Endothelial cell of umbilical vein (primary cell): Measurements from ENCODE around the gene MAP1B. TPM values are rescaled to one million over a fixed set of nuclear protein-coding genes. Genes with fewer than 3 reads are reported as not detected.

ENCODE experiments used
- BruUV-seq: library from RNA; stranded (reverse); fragments of 400-500 nt; replicated peaks from 2 replicates; lab custom pipeline; 2021; lab: Mats Ljungman, UMichigan
- CTCF ChIA-PET: fragments of 300-600, 350-600 bp; sonication (Branson Sonifier 250); formaldehyde crosslinking; loops from one replicate; lab custom pipeline; 2021; ENCODE audit warnings: antibody characterized with exemption, inconsistent platforms; lab: Charles Lee
- POLR2A ChIA-PET: fragments of 300-600, 350-600 bp; sonication (Branson Sonifier 250); formaldehyde crosslinking; loops from one replicate; lab custom pipeline; 2021; ENCODE audit warnings: antibody characterized with exemption, inconsistent platforms; lab: Charles Lee
- DNase-seq: peaks from one replicate; pipeline ENCODE4 v3.0.0-alpha.2; 2011; ENCODE audit warnings: low read depth, low spot score
- FAIRE-seq: peaks from 2 replicates; lab custom pipeline; 2011; peaks lifted over from hg19 to GRCh38; lab: Jason Lieb, UNC
- H2AFZ ChIP-seq: 2 replicates; pipeline ENCODE4 v1.6.0; 2012; ENCODE audit warnings: low read depth, low read length, control low read depth, inconsistent platforms
- H3K27ac ChIP-seq: 2 replicates; pipeline ENCODE4 v1.5.1; 2011; ENCODE audit warnings: low read depth, mild to moderate bottlenecking, control low read depth, low read length, moderate library complexity; ENCODE audit not compliant: insufficient read depth
- H3K27me3 ChIP-seq, 2 experiments: 2 replicates each; pipeline versions ENCODE4 v1.6.0 to v1.6.1; 2011; ENCODE audit warnings: low read length in 2 of 2, mixed read lengths in 1 of 2; ENCODE audit not compliant: control insufficient read depth in 2 of 2, insufficient read depth in 2 of 2
- H3K36me3 ChIP-seq, 2 experiments: 2 replicates in 1 of 2; 3 replicates in 1 of 2; pipeline ENCODE4 v1.5.1; 2011; ENCODE audit warnings: low read length in 2 of 2, mild to moderate bottlenecking in 1 of 2, moderate library complexity in 1 of 2; ENCODE audit not compliant: control insufficient read depth in 2 of 2, insufficient read depth in 2 of 2; ENCODE audit errors: extremely low read depth in 1 of 2
- H3K4me1 ChIP-seq: 3 replicates; pipeline ENCODE4 v1.5.1; 2011; ENCODE audit warnings: mild to moderate bottlenecking, low read length; ENCODE audit not compliant: control insufficient read depth, insufficient read depth; ENCODE audit errors: extremely low read depth
- H3K4me2 ChIP-seq: 2 replicates; pipeline ENCODE4 v1.6.1; 2011; ENCODE audit warnings: low read length, control low read depth, mixed read lengths; ENCODE audit not compliant: insufficient read depth
- H3K4me3 ChIP-seq, 3 experiments: fragments of 200-600 bp in 1 of 3; sonication (generic), shearing (Covaris generic) in 1 of 3; replicated peaks in 1 of 3; 2 replicates each; pipeline ENCODE4 v1.5.1; 2011 to 2016; ENCODE audit warnings: control low read depth in 3 of 3, low read length in 3 of 3, mild to moderate bottlenecking in 2 of 3, inconsistent platforms in 1 of 3, low read depth in 1 of 3, moderate library complexity in 1 of 3; ENCODE audit not compliant: insufficient read depth in 1 of 3
- H3K79me2 ChIP-seq: 2 replicates; pipeline ENCODE4 v1.6.0; 2012; ENCODE audit warnings: low read length, inconsistent platforms; ENCODE audit not compliant: control insufficient read depth, insufficient read depth
- H3K9ac ChIP-seq: replicated peaks from 2 replicates; pipeline ENCODE3; 2011; ENCODE audit warnings: low read length, control low read depth; ENCODE audit not compliant: insufficient read depth; ENCODE audit errors: extremely low read depth
- H3K9me1 ChIP-seq: replicated peaks from 3 replicates; pipeline ENCODE4 v1.6.0; 2011; ENCODE audit warnings: mild to moderate bottlenecking, low read length; ENCODE audit not compliant: control insufficient read depth, insufficient read depth; ENCODE audit errors: extremely low read depth
- H3K9me3 ChIP-seq: replicated peaks from 2 replicates; pipeline ENCODE4 v1.5.1; 2012; ENCODE audit warnings: low read length, inconsistent platforms; ENCODE audit not compliant: control insufficient read depth, insufficient read depth
- H4K20me1 ChIP-seq: replicated peaks from 2 replicates; pipeline ENCODE3; 2011; ENCODE audit warnings: mild to moderate bottlenecking, low read length; ENCODE audit not compliant: control insufficient read depth, insufficient read depth; ENCODE audit errors: extremely low read depth
- CTCF ChIP-seq, 2 donors: IDR thresholded peaks; 1 replicate in 1 of 2; 2 replicates in 1 of 2; pipeline ENCODE4 v1.5.1; 2011; ENCODE audit warnings: low read length in 2 of 2, mild to moderate bottlenecking in 2 of 2, moderate library complexity in 2 of 2, control low read depth in 1 of 2, inconsistent platforms in 1 of 2, low read depth in 1 of 2; ENCODE audit not compliant: insufficient read depth in 1 of 2; ENCODE audit errors: extremely low read depth in 1 of 2
- EZH2 ChIP-seq: IDR thresholded peaks from 2 replicates; pipeline ENCODE4 v1.6.1; 2012; ENCODE audit warnings: borderline replicate concordance, low read depth, mild to moderate bottlenecking, moderate library complexity, low read length, inconsistent platforms; ENCODE audit not compliant: severe bottlenecking
- FOS ChIP-seq: IDR thresholded peaks from 2 replicates; pipeline ENCODE4 v1.6.1; 2011; ENCODE audit warnings: mild to moderate bottlenecking, low read length, moderate library complexity, borderline replicate concordance; ENCODE audit not compliant: insufficient read depth
- GATA2 ChIP-seq: IDR thresholded peaks from 2 replicates; pipeline ENCODE4 v1.7.0; 2011; ENCODE audit warnings: low read depth, mild to moderate bottlenecking, moderate library complexity, mixed read lengths, low read length; ENCODE audit not compliant: insufficient read length, insufficient read depth
- JUN ChIP-seq: IDR thresholded peaks from 2 replicates; pipeline ENCODE4 v1.6.1; 2011; ENCODE audit warnings: borderline replicate concordance, low read depth; ENCODE audit not compliant: insufficient read length, insufficient read depth
- MAX ChIP-seq: IDR thresholded peaks from 2 replicates; pipeline ENCODE4 v1.6.1; 2011; ENCODE audit not compliant: insufficient read depth, insufficient read length
- MYC ChIP-seq: IDR thresholded peaks from one replicate; pipeline ENCODE4 v1.6.1; 2011; ENCODE audit warnings: mild to moderate bottlenecking, low read depth, low read length
- POLR2AphosphoS5 ChIP-seq: IDR thresholded peaks from 2 replicates; pipeline ENCODE4 v1.6.1; 2012; ENCODE audit warnings: low read depth, mild to moderate bottlenecking, control low read depth, low read length, moderate library complexity; ENCODE audit not compliant: insufficient read depth
- dilution Hi-C: fragments of 300-500 bp; cut with MboI; formaldehyde crosslinking; loops from one replicate; pipeline ENCODE4 v1.15.0; 2019; ENCODE audit warnings: low sequenced_read_pairs; ENCODE audit not compliant: extremely low pct_ligation_motif_present
- intact Hi-C: fragments of 100-400 bp; cut with micrococcal nuclease; formaldehyde crosslinking; loops from one replicate; pipeline ENCODE4 v1.10.0; 2022
- polyA plus RNA-seq, 4 experiments: library from polyadenylated mRNA; depleted of rRNA in 3 of 4; stranded (reverse) in 3 of 4; unstranded in 1 of 4; fragments of >200 nt; gene quantifications; 2 replicates each; pipeline versions ENCODE4 v1.2.1 to v1.2.3, GENCODE V29; 2011 to 2012; ENCODE audit warnings: missing spikeins in 1 of 4
- total RNA-seq: library from RNA; stranded (reverse); gene quantifications from 2 replicates; pipeline ENCODE4 v1.2.3, GENCODE V29; 2021

Gene MAP1B
- total and polyA plus RNA-seq, 2 donors (not counting 3 experiments of a cell fraction or from before 2014, with no cell fraction given): 55.9 to 263 TPM

DNA sequence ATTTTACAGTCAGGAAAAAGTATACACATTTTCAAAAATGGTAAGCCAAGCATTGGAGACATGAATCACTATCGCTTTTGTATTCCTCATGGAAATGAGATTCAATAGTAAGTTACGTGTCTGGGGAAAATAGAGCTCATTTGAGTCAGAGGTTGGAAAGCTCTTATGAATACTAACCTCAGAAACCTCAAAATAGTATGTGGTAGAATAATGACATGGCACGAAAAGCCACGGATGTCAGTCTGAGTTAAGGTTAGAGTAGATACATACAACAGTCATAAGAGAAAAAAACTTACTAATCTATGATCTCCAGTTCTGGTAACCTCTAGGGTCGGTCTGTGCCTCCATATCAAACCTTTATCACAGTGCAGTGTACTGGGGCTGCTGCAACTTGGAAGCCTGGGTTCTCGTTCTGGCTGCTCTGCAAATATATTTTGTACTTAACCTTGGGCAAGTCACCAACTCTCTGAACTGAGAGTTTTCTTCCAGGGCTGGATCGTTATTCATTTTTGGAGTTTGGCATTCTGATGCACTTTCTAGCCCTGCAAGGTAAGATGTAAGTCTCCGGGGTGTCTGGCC is 31.8 kb downstream of the MAP1B start:
- Histone ChIP-seq H3K27ac (peak overlapping the region; percentile 24), H3K4me2 (no peak overlapping the region), H3K9me1 (no peaks in the 10 kb centered on the region), H3K9ac (no peak overlapping the region), H3K27me3 (no peaks in the 10 kb centered on the region), H3K4me3 (no peak overlapping the region), H3K4me1 (peaks cover 73% of the 10 kb centered on the region), H3K36me3 (peaks cover 2 to 9% of the 10 kb centered on the region in 2 experiments), H3K79me2 (peaks cover 85% of the 10 kb centered on the region), H3K9me3 (no peaks in the 10 kb centered on the region), H4K20me1 (no peaks in the 10 kb centered on the region), H2AFZ (no peak overlapping the region)
- dilution Hi-C loops: no loop called here
- DNase-seq (no peak), FAIRE-seq (no peak)
- CTCF ChIA-PET: interaction anchor here (0.6 to 1.5 kb wide), 8 partner anchors 15 to 357 kb away, joined by 3 to 7 read pairs (median 4); no protein-coding TSS in a partner anchor
- POLR2A ChIA-PET: no interaction called here
- BruUV-seq: no TSS peak
- intact Hi-C loops: loop anchor here (5.0 kb wide), 1 partner anchor 128 kb away; no protein-coding TSS in a partner anchor
- TF ChIP-seq FOS (peak; percentile 6), CTCF (IDR thresholded peaks at IDR 0.05; ENCODE audit: extremely low read depth in 1 of 2, insufficient read depth in 1 of 2, low read depth in 1 of 2, low read length in 2 of 2) (no peak)

DNA sequence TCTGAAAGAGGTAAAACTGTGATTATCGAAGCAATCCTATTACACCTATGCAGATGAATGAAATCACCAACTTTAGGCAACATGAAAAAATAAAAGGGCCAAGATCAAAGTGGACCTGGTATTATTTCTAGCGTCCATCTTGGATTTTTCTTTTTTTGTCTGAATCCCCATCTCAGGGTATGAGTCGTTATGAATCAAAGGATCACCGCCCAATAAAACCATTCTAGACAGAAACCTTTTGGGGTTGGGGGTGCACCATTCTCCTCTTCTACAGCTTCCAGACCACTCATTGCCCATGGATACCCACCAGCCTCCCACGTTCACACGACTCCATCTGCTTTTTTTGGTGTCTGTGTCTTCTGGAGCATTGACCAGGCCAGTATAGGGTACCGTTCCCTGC is 33.4 kb downstream of the MAP1B start:
- H3K9me1 ChIP-seq: no peaks in the 10 kb centered on the region
- peaks cover 57% of the 10 kb centered on the region for H3K4me1 ChIP-seq
- no peaks in the 10 kb centered on the region for H4K20me1 ChIP-seq
- H3K27me3 ChIP-seq: no peaks in the 10 kb centered on the region
- H3K4me3 ChIP-seq: no peak overlapping the region
- no peak for TF ChIP-seq MYC
- TF ChIP-seq EZH2: no peak
- TF ChIP-seq POLR2AphosphoS5: no peak
- TF ChIP-seq FOS: peak; percentile 44
- TF ChIP-seq MAX: no peak
- TF ChIP-seq GATA2: no peak
- TF ChIP-seq JUN: no peak
- ChIA-PET CTCF (interaction anchor here (1.2 to 1.4 kb wide), 3 partner anchors 8 to 168 kb away, joined by 3 to 5 read pairs (median 4); no protein-coding TSS in a partner anchor), POLR2A (interaction anchor here (1.4 kb wide), 1 partner anchor 167 kb away, joined by 8 read pairs; no protein-coding TSS in a partner anchor)
- peak overlapping the region; percentile 43 for H3K9ac ChIP-seq
- no peak overlapping the region for H2AFZ ChIP-seq
- no peak for FAIRE-seq
- no peaks in the 10 kb centered on the region for H3K9me3 ChIP-seq
- no peak for DNase-seq
- dilution Hi-C loops (no loop called here), intact Hi-C loops (loop anchor here (1.0 kb wide), 1 partner anchor 168 kb away; no protein-coding TSS in a partner anchor)
- H3K79me2 ChIP-seq: peaks cover 85% of the 10 kb centered on the region
- peak overlapping the region; percentile 25 for H3K4me2 ChIP-seq
- H3K27ac ChIP-seq: peak overlapping the region; percentile 73
- BruUV-seq: no TSS peak
- H3K36me3 ChIP-seq: peaks cover 2 to 7% of the 10 kb centered on the region in 2 experiments
